Measurements from ENCODE around the gene LCE3B. TPM values are rescaled to one million over a fixed set of nuclear protein-coding genes. Genes with fewer than 3 reads are reported as not detected.
A peak's percentile ranks its signal among the peaks of the same experiment; 100 is the strongest.

Gene LCE3B
- polyA plus RNA-seq, 1 of the 3 experiments (the other 2 are of a cell fraction), result not detected

DNA sequence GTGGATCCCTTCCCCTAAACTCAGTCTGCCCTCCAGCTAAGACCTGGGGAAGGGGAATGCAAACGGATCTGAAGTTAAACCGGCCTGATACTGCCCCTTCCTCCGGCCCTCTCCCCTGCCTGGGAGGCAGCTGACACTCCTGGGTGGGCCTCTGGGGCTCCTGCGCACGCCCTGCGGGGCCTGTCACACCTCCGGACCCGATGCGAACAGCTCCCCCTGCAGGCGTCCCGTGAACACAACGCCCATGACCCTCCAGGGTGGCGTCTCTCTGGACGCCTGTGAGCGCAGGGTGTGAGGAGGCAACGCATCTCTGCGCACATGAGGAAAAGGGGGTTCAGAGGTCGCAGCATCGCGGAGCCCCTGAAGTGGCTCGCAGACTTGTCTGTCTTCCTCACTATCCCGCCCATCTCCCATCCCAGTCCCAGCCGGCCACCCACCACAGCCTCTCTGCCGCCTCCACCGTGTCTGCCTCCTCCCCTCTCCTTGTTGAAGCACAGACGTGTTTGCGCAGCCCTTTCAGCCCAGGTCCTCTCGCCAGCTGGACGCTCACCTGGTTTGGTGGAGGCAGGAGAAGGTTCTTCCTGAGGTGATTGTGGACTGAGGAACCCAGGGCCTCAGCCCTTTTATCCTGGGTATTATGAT, 9.7 kb downstream of the LCE3B start:
- Histone ChIP-seq H3K79me2 (ENCODE audit: insufficient read depth) (no peaks in the 10 kb centered on the region), H3K27me3 (ENCODE audit: insufficient read depth) (no peaks in the 10 kb centered on the region), H2AFZ (ENCODE audit: low read depth) (no peak overlapping the region), H3K9me2 (no peaks in the 10 kb centered on the region), H3K9ac (no peak overlapping the region), H3K9me3 (peaks cover 3% of the 10 kb centered on the region; the same call in 1 of the 2 replicates), H3F3A (replicated peaks; ENCODE audit: insufficient read depth) (no peaks in the 10 kb centered on the region), H3K27ac (ENCODE audit: low read depth in 2 of 2, low read length in 1 of 2) (no peak overlapping the region), H3K36me3 (replicated peaks in 1 of 2; ENCODE audit: control insufficient read depth in 1 of 2, insufficient read depth in 2 of 2, low read length in 1 of 2) (no peaks in the 10 kb centered on the region), H4K20me1 (ENCODE audit: insufficient read depth) (no peaks in the 10 kb centered on the region), H3K4me1 (ENCODE audit: control insufficient read depth in 1 of 2, insufficient read depth in 2 of 2, low read depth in 1 of 2, low read length in 1 of 2) (no peaks in the 10 kb centered on the region), H3K4me2 (no peak overlapping the region), H3K4me3 (ENCODE audit: low read depth in 2 of 2, low read length in 1 of 2) (no peak overlapping the region)
- TF ChIP-seq, protein P1, sequence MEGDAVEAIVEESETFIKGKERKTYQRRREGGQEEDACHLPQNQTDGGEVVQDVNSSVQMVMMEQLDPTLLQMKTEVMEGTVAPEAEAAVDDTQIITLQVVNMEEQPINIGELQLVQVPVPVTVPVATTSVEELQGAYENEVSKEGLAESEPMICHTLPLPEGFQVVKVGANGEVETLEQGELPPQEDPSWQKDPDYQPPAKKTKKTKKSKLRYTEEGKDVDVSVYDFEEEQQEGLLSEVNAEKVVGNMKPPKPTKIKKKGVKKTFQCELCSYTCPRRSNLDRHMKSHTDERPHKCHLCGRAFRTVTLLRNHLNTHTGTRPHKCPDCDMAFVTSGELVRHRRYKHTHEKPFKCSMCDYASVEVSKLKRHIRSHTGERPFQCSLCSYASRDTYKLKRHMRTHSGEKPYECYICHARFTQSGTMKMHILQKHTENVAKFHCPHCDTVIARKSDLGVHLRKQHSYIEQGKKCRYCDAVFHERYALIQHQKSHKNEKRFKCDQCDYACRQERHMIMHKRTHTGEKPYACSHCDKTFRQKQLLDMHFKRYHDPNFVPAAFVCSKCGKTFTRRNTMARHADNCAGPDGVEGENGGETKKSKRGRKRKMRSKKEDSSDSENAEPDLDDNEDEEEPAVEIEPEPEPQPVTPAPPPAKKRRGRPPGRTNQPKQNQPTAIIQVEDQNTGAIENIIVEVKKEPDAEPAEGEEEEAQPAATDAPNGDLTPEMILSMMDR (IDR thresholded peaks at IDR 0.05), result peak; percentile 36; the same call in 1 of the 2 replicates
- TF ChIP-seq, protein P2, sequence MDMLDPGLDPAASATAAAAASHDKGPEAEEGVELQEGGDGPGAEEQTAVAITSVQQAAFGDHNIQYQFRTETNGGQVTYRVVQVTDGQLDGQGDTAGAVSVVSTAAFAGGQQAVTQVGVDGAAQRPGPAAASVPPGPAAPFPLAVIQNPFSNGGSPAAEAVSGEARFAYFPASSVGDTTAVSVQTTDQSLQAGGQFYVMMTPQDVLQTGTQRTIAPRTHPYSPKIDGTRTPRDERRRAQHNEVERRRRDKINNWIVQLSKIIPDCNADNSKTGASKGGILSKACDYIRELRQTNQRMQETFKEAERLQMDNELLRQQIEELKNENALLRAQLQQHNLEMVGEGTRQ (IDR thresholded peaks at IDR 0.05; ENCODE audit: borderline replicate concordance, low read depth, low read length), result no peak
- TF ChIP-seq, protein P3, sequence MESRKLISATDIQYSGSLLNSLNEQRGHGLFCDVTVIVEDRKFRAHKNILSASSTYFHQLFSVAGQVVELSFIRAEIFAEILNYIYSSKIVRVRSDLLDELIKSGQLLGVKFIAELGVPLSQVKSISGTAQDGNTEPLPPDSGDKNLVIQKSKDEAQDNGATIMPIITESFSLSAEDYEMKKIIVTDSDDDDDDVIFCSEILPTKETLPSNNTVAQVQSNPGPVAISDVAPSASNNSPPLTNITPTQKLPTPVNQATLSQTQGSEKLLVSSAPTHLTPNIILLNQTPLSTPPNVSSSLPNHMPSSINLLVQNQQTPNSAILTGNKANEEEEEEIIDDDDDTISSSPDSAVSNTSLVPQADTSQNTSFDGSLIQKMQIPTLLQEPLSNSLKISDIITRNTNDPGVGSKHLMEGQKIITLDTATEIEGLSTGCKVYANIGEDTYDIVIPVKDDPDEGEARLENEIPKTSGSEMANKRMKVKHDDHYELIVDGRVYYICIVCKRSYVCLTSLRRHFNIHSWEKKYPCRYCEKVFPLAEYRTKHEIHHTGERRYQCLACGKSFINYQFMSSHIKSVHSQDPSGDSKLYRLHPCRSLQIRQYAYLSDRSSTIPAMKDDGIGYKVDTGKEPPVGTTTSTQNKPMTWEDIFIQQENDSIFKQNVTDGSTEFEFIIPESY (IDR thresholded peaks at IDR 0.05; ENCODE audit: borderline replicate concordance, low read depth), result no peak
- CTCF ChIA-PET, result interaction anchor here (2.2 kb wide), 1 partner anchor 31 kb away, joined by 7 read pairs; no protein-coding TSS in a partner anchor
- DNase-seq, result peak; percentile 37
- WGBS (ENCODE audit: low lambda C conversion rate), result 7% methylated on average over 14 of the region's 29 CpGs
- POLR2A ChIA-PET, result no interaction called here

DNA sequence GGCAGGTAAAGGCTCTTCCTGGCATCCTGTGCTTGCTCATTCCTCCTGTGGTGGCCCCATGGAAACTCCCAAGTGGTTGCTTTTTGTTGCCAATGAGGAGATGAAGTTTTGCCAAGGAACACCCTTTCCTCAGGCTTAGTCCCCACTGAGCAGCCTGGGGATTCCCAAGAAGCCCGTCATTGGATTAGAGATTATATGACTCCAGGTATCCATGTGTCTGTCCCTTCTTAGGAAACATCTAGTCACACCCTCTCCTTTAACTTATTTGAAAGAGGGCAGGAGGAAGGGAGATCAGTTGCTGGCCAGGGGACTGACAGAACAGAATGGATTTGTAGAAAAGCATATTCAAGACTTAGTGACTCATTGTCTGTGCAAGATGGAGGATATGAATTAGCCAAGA, 13.1 kb downstream of the LCE3B start:
- no peaks in the 10 kb centered on the region for H3K4me1 ChIP-seq (ENCODE audit: control insufficient read depth in 1 of 2, insufficient read depth in 2 of 2, low read depth in 1 of 2, low read length in 1 of 2)
- H3K36me3 ChIP-seq (replicated peaks in 1 of 2; ENCODE audit: control insufficient read depth in 1 of 2, insufficient read depth in 2 of 2, low read length in 1 of 2), result no peaks in the 10 kb centered on the region
- no peaks in the 10 kb centered on the region for H3K27me3 ChIP-seq (ENCODE audit: insufficient read depth)
- no peaks in the 10 kb centered on the region for H3K9me2 ChIP-seq
- no peak overlapping the region for H3K27ac ChIP-seq (ENCODE audit: low read depth in 2 of 2, low read length in 1 of 2)
- H3K9ac ChIP-seq, result no peak overlapping the region
- POLR2A ChIA-PET, result no interaction called here
- H3K9me3 ChIP-seq, result no peaks in the 10 kb centered on the region
- H3K4me3 ChIP-seq (ENCODE audit: low read depth in 2 of 2, low read length in 1 of 2), result no peak overlapping the region
- no peak overlapping the region for H2AFZ ChIP-seq (ENCODE audit: low read depth)
- H3K79me2 ChIP-seq (ENCODE audit: insufficient read depth), result no peaks in the 10 kb centered on the region
- CTCF ChIA-PET, result no interaction called here
- TF ChIP-seq NFIC (IDR thresholded peaks at IDR 0.05; ENCODE audit: borderline replicate concordance) (no peak), SIN3A (IDR thresholded peaks at IDR 0.05; ENCODE audit: borderline replicate concordance, low read depth, low read length) (no peak), RXRA (IDR thresholded peaks at IDR 0.05; ENCODE audit: borderline replicate concordance, low read depth) (no peak), RAD21 (IDR thresholded peaks at IDR 0.05; ENCODE audit: low read length) (no peak), SMC3 (IDR thresholded peaks at IDR 0.05; ENCODE audit: low read depth, low read length) (no peak), GABPA (IDR thresholded peaks at IDR 0.05; ENCODE audit: low read depth) (no peak), JUND (IDR thresholded peaks at IDR 0.05) (no peak), FOXM1 (IDR thresholded peaks at IDR 0.05; ENCODE audit: low read depth) (no peak)
- TF ChIP-seq, protein P4, sequence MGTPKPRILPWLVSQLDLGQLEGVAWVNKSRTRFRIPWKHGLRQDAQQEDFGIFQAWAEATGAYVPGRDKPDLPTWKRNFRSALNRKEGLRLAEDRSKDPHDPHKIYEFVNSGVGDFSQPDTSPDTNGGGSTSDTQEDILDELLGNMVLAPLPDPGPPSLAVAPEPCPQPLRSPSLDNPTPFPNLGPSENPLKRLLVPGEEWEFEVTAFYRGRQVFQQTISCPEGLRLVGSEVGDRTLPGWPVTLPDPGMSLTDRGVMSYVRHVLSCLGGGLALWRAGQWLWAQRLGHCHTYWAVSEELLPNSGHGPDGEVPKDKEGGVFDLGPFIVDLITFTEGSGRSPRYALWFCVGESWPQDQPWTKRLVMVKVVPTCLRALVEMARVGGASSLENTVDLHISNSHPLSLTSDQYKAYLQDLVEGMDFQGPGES (IDR thresholded peaks at IDR 0.05; ENCODE audit: low read depth, low read length), result no peak
- TF ChIP-seq, protein P2 (IDR thresholded peaks at IDR 0.05; ENCODE audit: borderline replicate concordance, low read depth, low read length), result no peak
- TF ChIP-seq, protein P5, sequence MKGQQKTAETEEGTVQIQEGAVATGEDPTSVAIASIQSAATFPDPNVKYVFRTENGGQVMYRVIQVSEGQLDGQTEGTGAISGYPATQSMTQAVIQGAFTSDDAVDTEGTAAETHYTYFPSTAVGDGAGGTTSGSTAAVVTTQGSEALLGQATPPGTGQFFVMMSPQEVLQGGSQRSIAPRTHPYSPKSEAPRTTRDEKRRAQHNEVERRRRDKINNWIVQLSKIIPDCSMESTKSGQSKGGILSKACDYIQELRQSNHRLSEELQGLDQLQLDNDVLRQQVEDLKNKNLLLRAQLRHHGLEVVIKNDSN (IDR thresholded peaks at IDR 0.05; ENCODE audit: borderline replicate concordance, low read depth), result no peak
- WGBS (ENCODE audit: low lambda C conversion rate), result 0% methylated on average over 1 of the region's 1 CpG
- no peaks in the 10 kb centered on the region for H4K20me1 ChIP-seq (ENCODE audit: insufficient read depth)
- H3F3A ChIP-seq (replicated peaks; ENCODE audit: insufficient read depth), result no peaks in the 10 kb centered on the region
- H3K4me2 ChIP-seq, result no peak overlapping the region
- DNase-seq, result no peak

All from SK-N-SH (cell line).